ENCODE measurements around the gene FGF8. TPM values are rescaled to one million over a fixed set of nuclear protein-coding genes. Genes with fewer than 3 reads are reported as not detected.

Gene FGF8
- total RNA-seq, 2 donors from 2014 or later: 13.3 to 46.5 TPM

- peaks cover 8% of the 10 kb centered on the region for H3K27me3 Mint-ChIP-seq (ENCODE audit: insufficient read depth)
- no peaks in the 10 kb centered on the region for H3K27me3 ChIP-seq (ENCODE audit: control insufficient read depth, insufficient read depth, low read length, poor library complexity, severe bottlenecking)
- TF ChIP-seq CTCF (conservative IDR thresholded peaks at IDR 0.05): no peak
Observed at GRCh38 chr10:101744267-101744666, 31.6 kb downstream of the FGF8 start.

GRCh38 chr10:101741938-101742337 lies 34.0 kb downstream of the FGF8 start:
- peaks cover 8% of the 10 kb centered on the region for H3K27me3 Mint-ChIP-seq (ENCODE audit: insufficient read depth)
- 49 to 50% methylated on average over 2 of the region's 2 CpGs for WGBS, 2 experiments (ENCODE audit: insufficient coverage in 1 of 2, insufficient read length in 1 of 2)

More at GRCh38 chr10:101744267-101744666, 31.6 kb downstream of the FGF8 start:
- Histone ChIP-seq H3K9me3 (ENCODE audit: control insufficient read depth, low read length) (no peaks in the 10 kb centered on the region), H3K4me3 (ENCODE audit: low read length) (no peak overlapping the region), H3K9ac (ENCODE audit: extremely low read depth, low read length, poor library complexity, severe bottlenecking) (no peak overlapping the region), H3K36me3 (ENCODE audit: control insufficient read depth, insufficient read depth, low read length) (no peaks in the 10 kb centered on the region), H3K27ac (ENCODE audit: low read depth, low read length) (no peak overlapping the region), H3K4me1 (ENCODE audit: control insufficient read depth, insufficient read depth, low read length) (peaks cover 12% of the 10 kb centered on the region)
- WGBS, 2 experiments (ENCODE audit: insufficient coverage in 1 of 2, insufficient read length in 1 of 2): 94 to 96% methylated on average over 2 to 3 of the region's 3 CpGs
- DNase-seq: no peak
- H3K36me3 Mint-ChIP-seq (ENCODE audit: low read depth): no peaks in the 10 kb centered on the region
- no peak overlapping the region for H3K4me3 Mint-ChIP-seq
- no peak overlapping the region for H3K27ac Mint-ChIP-seq
- peaks cover 25% of the 10 kb centered on the region for H3K4me1 Mint-ChIP-seq
- no peaks in the 10 kb centered on the region for H3K9me3 Mint-ChIP-seq

GRCh38 chr10:101736666-101737065 lies 39.2 kb downstream of the FGF8 start:
- H3K27me3 Mint-ChIP-seq (ENCODE audit: insufficient read depth): peaks cover 14% of the 10 kb centered on the region
- no peak for DNase-seq

More at GRCh38 chr10:101741938-101742337, 34.0 kb downstream of the FGF8 start:
- H3K4me1 ChIP-seq (ENCODE audit: control insufficient read depth, insufficient read depth, low read length): no peaks in the 10 kb centered on the region
- peaks cover 12% of the 10 kb centered on the region for H3K4me1 Mint-ChIP-seq
- H3K27ac Mint-ChIP-seq: no peak overlapping the region
- no peaks in the 10 kb centered on the region for H3K9me3 ChIP-seq (ENCODE audit: control insufficient read depth, low read length)
- no peak overlapping the region for H3K4me3 Mint-ChIP-seq
- no peak overlapping the region for H3K27ac ChIP-seq (ENCODE audit: low read depth, low read length)
- H3K9ac ChIP-seq (ENCODE audit: extremely low read depth, low read length, poor library complexity, severe bottlenecking): no peak overlapping the region
- no peak for DNase-seq
- no peaks in the 10 kb centered on the region for H3K27me3 ChIP-seq (ENCODE audit: control insufficient read depth, insufficient read depth, low read length, poor library complexity, severe bottlenecking)
- TF ChIP-seq CTCF (conservative IDR thresholded peaks at IDR 0.05): no peak
- H3K4me3 ChIP-seq (ENCODE audit: low read length): no peak overlapping the region
- H3K36me3 ChIP-seq (ENCODE audit: control insufficient read depth, insufficient read depth, low read length): no peaks in the 10 kb centered on the region
- no peaks in the 10 kb centered on the region for H3K36me3 Mint-ChIP-seq (ENCODE audit: low read depth)
- no peaks in the 10 kb centered on the region for H3K9me3 Mint-ChIP-seq

More at GRCh38 chr10:101736666-101737065, 39.2 kb downstream of the FGF8 start:
- H3K4me3 ChIP-seq (ENCODE audit: low read length): no peak overlapping the region
- Mint-ChIP-seq H3K9me3 (no peaks in the 10 kb centered on the region), H3K27ac (no peak overlapping the region), H3K4me3 (no peak overlapping the region), H3K36me3 (ENCODE audit: low read depth) (no peaks in the 10 kb centered on the region), H3K4me1 (peaks cover 8% of the 10 kb centered on the region)
- no peak overlapping the region for H3K9ac ChIP-seq (ENCODE audit: extremely low read depth, low read length, poor library complexity, severe bottlenecking)
- no peaks in the 10 kb centered on the region for H3K9me3 ChIP-seq (ENCODE audit: control insufficient read depth, low read length)
- no peaks in the 10 kb centered on the region for H3K4me1 ChIP-seq (ENCODE audit: control insufficient read depth, insufficient read depth, low read length)
- no peaks in the 10 kb centered on the region for H3K36me3 ChIP-seq (ENCODE audit: control insufficient read depth, insufficient read depth, low read length)
- H3K27me3 ChIP-seq (ENCODE audit: control insufficient read depth, insufficient read depth, low read length, poor library complexity, severe bottlenecking): peaks cover 14% of the 10 kb centered on the region
- TF ChIP-seq CTCF (conservative IDR thresholded peaks at IDR 0.05): no peak
- WGBS, 2 experiments (ENCODE audit: insufficient coverage in 1 of 2, insufficient read length in 1 of 2): 50 to 84% methylated on average over 2 to 3 of the region's 3 CpGs
- H3K27ac ChIP-seq (ENCODE audit: low read depth, low read length): no peak overlapping the region
